Hepatocyte (in vitro differentiated cells): ENCODE measurements around the gene TAF12.

Experiments
- EZH2 ChIP-seq: fragments of 200-600 bp; sonication (generic); IDR thresholded peaks from 2 replicates; pipeline ENCODE4 v1.6.1; 2016; ENCODE audit warnings: antibody characterized with exemption, mild to moderate bottlenecking, borderline replicate concordance
- TF ChIP-seq, protein P1 (sequence below): fragments of 200-600 bp; sonication (generic); IDR thresholded peaks from 2 replicates; pipeline ENCODE4 v1.5.1; 2016; ENCODE audit warnings: antibody characterized with exemption, mild to moderate bottlenecking; ENCODE audit not compliant: poor library complexity

DNA sequence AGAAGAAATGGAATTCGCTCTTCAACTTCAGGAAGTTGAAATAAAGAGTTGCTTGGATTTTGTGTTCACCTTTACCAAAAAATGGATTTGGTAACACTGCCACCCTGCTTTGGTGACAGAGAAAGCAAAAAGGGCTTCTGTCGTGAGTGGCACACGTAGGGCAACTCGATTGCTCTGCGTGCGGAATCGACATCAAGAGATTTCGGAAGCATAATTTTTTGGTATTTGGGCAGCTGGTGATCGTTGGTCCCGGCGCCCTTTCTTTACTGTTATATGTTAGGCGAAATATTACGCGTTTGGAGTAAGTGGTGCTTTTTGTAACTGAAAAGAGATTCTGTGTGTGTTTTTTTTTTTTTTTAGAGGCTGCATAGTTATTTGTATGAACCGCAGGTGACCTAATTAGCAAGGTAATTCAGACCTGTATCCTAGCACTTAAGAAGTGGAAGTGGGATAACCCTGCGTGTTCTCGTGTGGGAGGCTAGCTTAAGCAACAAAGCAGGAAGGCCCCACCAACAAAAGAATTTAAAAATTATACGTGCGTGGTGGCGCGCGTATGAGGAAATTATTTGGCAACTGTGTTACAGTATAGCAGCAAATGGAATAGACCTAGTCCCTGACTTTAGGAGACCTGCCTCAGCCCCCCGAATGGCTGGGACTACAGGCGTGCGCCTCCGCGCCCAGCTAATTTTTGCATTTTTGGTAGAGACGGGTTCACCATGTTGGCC lies 5.8 kb upstream of the TAF12 start, which contains the start of gene RNU11:
- TF ChIP-seq, protein P1, sequence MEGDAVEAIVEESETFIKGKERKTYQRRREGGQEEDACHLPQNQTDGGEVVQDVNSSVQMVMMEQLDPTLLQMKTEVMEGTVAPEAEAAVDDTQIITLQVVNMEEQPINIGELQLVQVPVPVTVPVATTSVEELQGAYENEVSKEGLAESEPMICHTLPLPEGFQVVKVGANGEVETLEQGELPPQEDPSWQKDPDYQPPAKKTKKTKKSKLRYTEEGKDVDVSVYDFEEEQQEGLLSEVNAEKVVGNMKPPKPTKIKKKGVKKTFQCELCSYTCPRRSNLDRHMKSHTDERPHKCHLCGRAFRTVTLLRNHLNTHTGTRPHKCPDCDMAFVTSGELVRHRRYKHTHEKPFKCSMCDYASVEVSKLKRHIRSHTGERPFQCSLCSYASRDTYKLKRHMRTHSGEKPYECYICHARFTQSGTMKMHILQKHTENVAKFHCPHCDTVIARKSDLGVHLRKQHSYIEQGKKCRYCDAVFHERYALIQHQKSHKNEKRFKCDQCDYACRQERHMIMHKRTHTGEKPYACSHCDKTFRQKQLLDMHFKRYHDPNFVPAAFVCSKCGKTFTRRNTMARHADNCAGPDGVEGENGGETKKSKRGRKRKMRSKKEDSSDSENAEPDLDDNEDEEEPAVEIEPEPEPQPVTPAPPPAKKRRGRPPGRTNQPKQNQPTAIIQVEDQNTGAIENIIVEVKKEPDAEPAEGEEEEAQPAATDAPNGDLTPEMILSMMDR, result no peak
- TF ChIP-seq EZH2, result no peak
